Small intestine (tissue), 16 donors: ENCODE data around the gene SMTN. TPM values are rescaled to one million over a fixed set of nuclear protein-coding genes. Genes with fewer than 3 reads are reported as not detected.

ENCODE experiments used
- DNase-seq, 2 donors: peaks; one replicate each; pipeline versions ENCODE4 v3.0.0 to v3.0.0-alpha.2; 2013
- FAIRE-seq: peaks from 2 replicates; lab custom pipeline; 2012; peaks lifted over from hg19 to GRCh38; lab: Jason Lieb, UNC
- H3K27ac ChIP-seq, 3 donors: one replicate each; pipeline ENCODE4 v1.5.1; 2013; ENCODE audit warnings: low read length in 2 of 3, mild to moderate bottlenecking in 2 of 3, control low read depth in 1 of 3, inconsistent platforms in 1 of 3, low read depth in 1 of 3, moderate library complexity in 1 of 3
- H3K27me3 ChIP-seq, 3 donors: one replicate each; pipeline ENCODE4 v1.6.1; 2013; ENCODE audit warnings: low read length in 3 of 3, inconsistent platforms in 1 of 3; ENCODE audit not compliant: control insufficient read depth in 3 of 3, insufficient read depth in 3 of 3
- H3K36me3 ChIP-seq, 3 donors: one replicate each; pipeline ENCODE4 v1.6.1; 2013; ENCODE audit warnings: low read length in 3 of 3, inconsistent platforms in 1 of 3, low read depth in 1 of 3, mild to moderate bottlenecking in 1 of 3, moderate library complexity in 1 of 3; ENCODE audit not compliant: control insufficient read depth in 3 of 3, insufficient read depth in 2 of 3
- H3K4me1 ChIP-seq, 3 donors: one replicate each; pipeline ENCODE4 v1.6.1; 2013; ENCODE audit warnings: low read length in 2 of 3, inconsistent platforms in 1 of 3, low read depth in 1 of 3, mild to moderate bottlenecking in 1 of 3, moderate library complexity in 1 of 3; ENCODE audit not compliant: control insufficient read depth in 3 of 3, insufficient read depth in 2 of 3
- H3K4me3 ChIP-seq, 3 donors: one replicate each; pipeline ENCODE4 v1.5.1; 2013; ENCODE audit warnings: low read length in 3 of 3, control low read depth in 1 of 3, inconsistent platforms in 1 of 3, low read depth in 1 of 3, mild to moderate bottlenecking in 1 of 3, moderate library complexity in 1 of 3
- H3K9me3 ChIP-seq, 2 donors: one replicate each; pipeline ENCODE4 v1.6.1; 2013; ENCODE audit warnings: low read depth in 1 of 2, low read length in 1 of 2; ENCODE audit not compliant: control insufficient read depth in 2 of 2, insufficient read depth in 1 of 2
- WGBS, 3 donors: extraction: QIAGEN DNeasy Blood & Tissue Kit; methylation state at CpG; one replicate each; pipeline ENCODE4 v1.1.7; 2013; 5-methylcytosine and 5-hydroxymethylcytosine counted together
- long read RNA-seq, 10 donors: transcript quantifications; one replicate each; lab custom pipeline, GENCODE V29; 2026
- polyA plus RNA-seq, 4 donors: library from polyadenylated mRNA; stranded (reverse) in 3 of 4; unstranded in 1 of 4; fragments of 200-250 nt in 3 of 4; fragments of 120-200 nt in 1 of 4; gene quantifications; one replicate each; pipeline versions ENCODE4 v1.2.1 to v1.2.3, GENCODE V29; 2013
- donor health status: healthy with polysubstance abuse.
- donor health status: control.
- donor health status: control.
- donor health status: Bipolar disorder and iron deficiency.
- donor health status: healthy.

The SMTN gene
- 10 to 100 TPM in 3 of 4 donors, 1 to 10 TPM in 1; 7.8 to 74.8 (median 44.2) TPM for polyA plus RNA-seq
- long read RNA-seq, donor 1, partial matches to known transcripts, result 16 of 145 reads
- long read RNA-seq, donor 1, other reads (novel, unspliced or antisense), result 125 of 145 reads
- long read RNA-seq, donor 2, result 0 reads
- long read RNA-seq, donor 3, partial matches to known transcripts, result 10 of 16 reads
- long read RNA-seq, donor 3, other reads (novel, unspliced or antisense), result 0 of 16 reads
- long read RNA-seq, donor 4, result 0 reads
- long read RNA-seq, donor 5, partial matches to known transcripts, result 0 of 1 reads
- long read RNA-seq, donor 5, other reads (novel, unspliced or antisense), result 0 of 1 reads
- long read RNA-seq, donor 6, partial matches to known transcripts, result 0 of 3 reads
- long read RNA-seq, donor 6, other reads (novel, unspliced or antisense), result 0 of 3 reads
- long read RNA-seq, donor 7, transcript SMTN-204 (9 exons, 1,735 nt), result major isoform, 16 of 75 reads
- long read RNA-seq, donor 7, transcript SMTN-201 (21 exons, 3,295 nt), result minor isoform, 5 of 75 reads
- long read RNA-seq, donor 7, partial matches to known transcripts, result 50 of 75 reads
- long read RNA-seq, donor 7, other reads (novel, unspliced or antisense), result 0 of 75 reads
- long read RNA-seq, donor 8, partial matches to known transcripts, result 0 of 2 reads
- long read RNA-seq, donor 8, other reads (novel, unspliced or antisense), result 0 of 2 reads
- long read RNA-seq, donor 9, partial matches to known transcripts, result 0 of 2 reads
- long read RNA-seq, donor 9, other reads (novel, unspliced or antisense), result 0 of 2 reads
- long read RNA-seq, donor 10, partial matches to known transcripts, result 51 of 64 reads
- long read RNA-seq, donor 10, other reads (novel, unspliced or antisense), result 0 of 64 reads

DNA sequence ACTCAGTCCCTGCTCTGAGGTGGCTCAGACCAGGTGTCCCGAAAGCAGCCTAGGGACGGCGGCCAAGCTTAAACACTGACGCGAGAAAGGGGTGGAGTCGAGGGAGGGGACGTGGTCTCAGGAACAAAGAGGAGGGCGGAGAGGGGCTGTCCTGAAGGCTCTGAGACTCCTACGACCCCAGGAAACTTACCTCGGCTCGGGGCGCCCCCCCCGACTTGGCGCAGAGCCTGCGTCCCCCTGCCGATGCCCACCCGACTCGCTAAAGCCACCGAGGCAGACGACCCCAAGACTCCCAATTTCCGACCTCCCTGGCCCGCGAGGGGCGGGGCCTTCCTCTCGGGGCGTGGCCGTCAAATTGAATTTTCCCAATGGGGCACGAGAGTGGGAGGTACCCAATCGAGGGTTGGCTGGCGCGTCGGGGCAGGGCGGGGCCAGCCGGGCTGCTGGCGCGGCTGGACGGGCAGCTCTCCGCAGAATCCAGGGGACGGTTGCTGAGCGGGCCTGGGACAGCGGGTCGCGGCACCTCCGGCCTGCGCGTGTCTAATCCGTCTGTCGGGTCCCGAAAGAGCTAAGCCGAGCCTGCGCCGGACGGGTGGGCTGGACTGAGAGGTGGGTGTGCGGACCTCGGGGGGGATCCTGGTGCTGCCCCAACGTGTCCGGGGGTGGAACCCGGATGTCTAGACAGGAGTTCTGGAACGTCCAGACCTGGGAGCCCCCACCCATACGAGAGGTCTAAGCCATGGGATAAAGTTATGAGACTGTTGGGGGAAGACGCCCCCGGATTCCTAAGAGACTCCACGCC lies at the start of gene SMTN:
Gene SMTN, plus strand, starts transcription at position 471 of the 802 bp plus-strand sequence. CDS start 1,941 bp downstream, outside the sequence.
- Histone ChIP-seq H3K27me3 (no peaks in the 10 kb centered on the region), H3K36me3 (peaks cover 0 to 35% (median 0%) of the 10 kb centered on the region in 3 donors), H3K9me3 (no peaks in the 10 kb centered on the region), H3K27ac (peak within 1 kb of the TSS; percentile 55 to 95 (median 95)), H3K4me3 (peak within 1 kb of the TSS; percentile 50 to 98 (median 56)), H3K4me1 (peaks cover 5 to 67% (median 10%) of the 10 kb centered on the region in 3 donors)
- no peak for FAIRE-seq
- WGBS, 3 donors, result 0 to 1% (median 1%) methylated on average over 60 to 63 of the region's 63 CpGs
- DNase-seq, result peak; percentile 93 to 98

DNA sequence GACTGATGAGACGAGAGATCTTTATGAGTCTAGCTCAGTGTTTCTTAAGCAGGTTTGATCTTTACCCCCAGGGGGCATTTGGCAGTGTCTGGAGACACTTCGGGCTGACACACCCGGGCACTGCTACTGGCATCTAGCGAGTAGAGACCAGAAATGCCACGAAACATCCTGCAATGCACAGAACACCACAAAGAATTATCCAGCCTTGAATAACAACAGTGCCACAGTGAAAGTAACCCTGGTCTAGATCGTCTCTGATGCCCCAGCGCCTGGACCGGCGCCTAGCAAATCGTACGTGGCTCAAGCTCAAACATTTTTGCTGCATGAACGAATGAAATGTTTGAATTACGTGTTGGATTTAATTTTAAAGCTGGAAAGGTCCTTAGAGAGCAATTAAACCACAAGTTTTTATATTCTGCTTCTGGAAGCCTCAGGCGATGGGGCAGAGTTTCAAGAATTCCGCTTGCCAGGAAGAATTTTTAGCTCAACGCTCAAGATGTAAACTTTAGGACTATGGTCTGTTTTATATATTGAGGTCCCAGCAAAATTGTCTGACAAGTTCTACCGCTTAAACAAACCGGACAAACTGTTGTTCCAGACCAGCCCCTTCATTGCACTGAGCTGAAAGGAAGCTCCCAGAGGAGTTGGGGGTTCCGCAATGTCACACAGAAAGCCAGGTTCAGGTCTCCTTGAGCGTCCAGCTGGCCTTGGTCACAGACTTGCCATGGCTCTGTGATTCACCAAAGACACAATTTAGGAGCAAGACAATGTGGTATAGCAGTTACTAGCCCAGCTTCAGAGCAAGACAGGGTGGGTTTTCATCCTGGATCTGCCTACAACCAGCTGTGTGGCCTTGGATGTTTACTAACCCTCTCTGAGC lies 44.2 kb upstream of the SMTN start:
- Histone ChIP-seq H3K27me3 (no peaks in the 10 kb centered on the region), H3K4me3 (peak overlapping the region in 1 of 3 donors; percentile 11), H3K27ac (peak overlapping the region in 2 of 3 donors; percentile 68 to 86), H3K4me1 (peaks cover 0 to 5% (median 0%) of the 10 kb centered on the region in 3 donors), H3K36me3 (no peaks in the 10 kb centered on the region), H3K9me3 (peaks cover 0 to 3% of the 10 kb centered on the region in 2 donors)
- DNase-seq, result peak in 1 of 2 donors; percentile 85
- no peak for FAIRE-seq
- WGBS, 3 donors, result 28 to 46% (median 45%) methylated on average over 20 of the region's 20 CpGs

DNA sequence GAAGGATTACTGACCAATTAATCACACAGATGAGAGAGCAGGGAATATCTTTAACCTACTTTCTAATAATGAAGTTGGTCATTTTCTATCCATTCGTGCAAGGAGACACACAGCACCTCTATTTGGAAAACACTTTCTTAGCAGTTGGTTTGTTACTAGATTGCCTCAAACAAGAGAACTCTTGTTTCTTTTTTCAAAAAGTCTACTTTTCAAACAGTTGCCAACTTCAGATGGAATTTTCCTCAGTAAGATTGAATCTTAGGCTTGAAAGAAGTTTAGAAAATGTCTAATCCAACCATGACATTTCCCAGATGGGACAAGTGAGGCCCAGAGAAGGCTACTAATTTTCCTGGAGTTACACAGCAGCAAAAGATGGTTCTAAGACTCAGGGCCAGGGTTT lies 42.4 kb upstream of the SMTN start:
- no peak for DNase-seq
- FAIRE-seq, result no peak
- peaks cover 0 to 3% of the 10 kb centered on the region in 2 donors for H3K9me3 ChIP-seq
- WGBS, 3 donors, result 79 to 86% (median 82%) methylated on average over 1 of the region's 1 CpG
- no peak overlapping the region for H3K4me3 ChIP-seq
- H3K27ac ChIP-seq, result peak overlapping the region in 2 of 3 donors; percentile 81 to 85
- H3K27me3 ChIP-seq, result no peaks in the 10 kb centered on the region
- H3K4me1 ChIP-seq, result peaks cover 0 to 5% (median 0%) of the 10 kb centered on the region in 3 donors
- H3K36me3 ChIP-seq, result no peaks in the 10 kb centered on the region

DNA sequence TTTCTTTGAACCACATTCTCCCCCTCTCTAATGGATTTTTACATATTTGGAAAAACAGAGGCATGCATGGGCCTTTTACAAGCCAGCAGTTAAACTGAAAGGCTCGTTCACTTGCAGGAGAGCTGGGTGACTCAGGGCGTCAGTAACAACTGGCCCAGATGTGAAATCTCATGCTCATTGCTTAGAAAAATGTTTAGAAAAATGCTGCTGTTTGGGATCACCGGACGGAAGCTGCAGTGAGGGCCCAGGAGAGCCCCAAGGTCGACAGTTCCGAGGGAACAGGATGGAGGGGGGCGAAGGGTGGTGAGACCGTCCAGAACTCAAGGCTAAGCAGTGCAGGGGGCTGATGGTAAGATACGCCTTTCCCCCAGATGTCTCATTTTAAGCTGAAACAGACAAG lies 41.7 kb upstream of the SMTN start:
- Histone ChIP-seq H3K27me3 (no peaks in the 10 kb centered on the region), H3K27ac (peak overlapping the region; percentile 39 to 85 (median 79)), H3K4me1 (peaks cover 0 to 5% (median 0%) of the 10 kb centered on the region in 3 donors), H3K4me3 (no peak overlapping the region), H3K36me3 (no peaks in the 10 kb centered on the region), H3K9me3 (peaks cover 0 to 3% of the 10 kb centered on the region in 2 donors)
- DNase-seq, result no peak
- WGBS, 3 donors, result 52 to 79% (median 64%) methylated on average over 9 of the region's 9 CpGs
- no peak for FAIRE-seq

DNA sequence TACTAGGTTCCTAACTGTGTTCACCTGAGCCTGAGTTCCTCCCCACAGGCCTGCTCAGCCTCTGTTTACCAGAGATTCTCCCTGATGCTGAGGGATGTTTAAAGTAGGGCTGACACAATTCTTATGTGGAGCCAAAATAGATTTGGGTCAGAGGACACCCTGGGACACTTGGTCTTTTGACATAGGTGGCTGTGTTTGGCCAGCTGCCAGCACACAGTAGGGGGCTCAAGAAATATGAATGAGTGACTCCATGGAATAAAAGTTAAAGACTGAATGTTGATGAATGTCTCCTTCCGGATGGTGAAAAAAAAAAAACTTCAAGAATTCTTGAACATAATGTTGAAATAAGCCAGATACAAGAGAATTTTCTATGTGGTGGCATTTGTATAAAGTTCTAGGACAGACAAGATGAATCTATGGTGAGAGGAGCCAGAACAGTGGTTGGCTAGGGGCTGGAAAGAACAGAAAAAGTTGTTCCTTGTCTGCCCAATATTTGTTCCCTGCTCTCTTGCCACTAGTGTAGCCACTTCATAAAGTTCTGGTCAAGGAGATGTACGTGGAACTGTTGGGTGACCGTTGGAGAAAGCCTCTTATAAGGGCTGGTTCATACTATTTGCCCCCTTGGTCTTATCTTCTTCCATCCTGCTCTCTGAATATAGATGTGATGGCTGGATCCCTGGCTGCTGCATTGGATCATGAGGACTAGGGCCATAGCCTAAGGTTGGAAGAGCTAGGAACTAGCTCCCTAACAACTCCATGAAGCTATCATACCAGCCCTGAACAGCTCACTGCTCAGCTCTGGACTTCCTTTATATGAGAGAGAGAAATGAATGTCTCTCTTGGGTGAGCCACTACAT lies 40.3 kb upstream of the SMTN start:
- Histone ChIP-seq H3K27me3 (no peaks in the 10 kb centered on the region), H3K27ac (peak overlapping the region in 2 of 3 donors; percentile 79 to 85), H3K4me3 (no peak overlapping the region), H3K9me3 (peaks cover 0 to 3% of the 10 kb centered on the region in 2 donors), H3K36me3 (no peaks in the 10 kb centered on the region), H3K4me1 (peaks cover 0 to 5% (median 0%) of the 10 kb centered on the region in 3 donors)
- no peak for DNase-seq
- WGBS, 3 donors, result 86 to 90% (median 88%) methylated on average over 3 of the region's 3 CpGs
- FAIRE-seq, result no peak

DNA sequence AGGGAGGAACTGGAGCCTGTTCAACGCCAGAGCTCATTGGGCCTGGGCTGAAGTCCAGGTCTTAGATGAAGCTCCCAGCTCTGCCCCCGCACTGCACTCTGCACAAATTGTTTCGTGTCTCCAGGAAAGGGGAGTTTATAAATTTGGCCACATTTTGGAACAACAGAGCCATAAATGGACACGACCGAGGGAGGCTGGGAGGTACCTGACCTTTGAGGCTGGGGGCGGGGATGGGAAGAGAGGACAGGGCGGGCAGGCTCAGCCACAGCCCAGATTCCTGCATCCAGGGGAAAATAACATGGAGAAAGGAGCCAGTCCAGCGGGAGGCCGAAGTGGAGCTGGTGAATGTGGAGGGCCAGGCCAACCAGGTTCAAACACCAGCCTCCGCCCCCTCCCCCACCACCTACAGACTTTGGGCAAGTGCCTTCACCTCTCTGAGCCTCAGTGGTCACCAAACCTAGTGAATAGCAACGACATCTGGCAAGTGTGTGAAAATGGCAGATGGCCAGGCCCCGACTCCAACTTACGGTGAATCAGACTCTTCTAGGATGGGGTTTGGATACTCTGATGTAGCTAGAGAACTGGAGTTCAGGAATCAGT lies 36.8 kb upstream of the SMTN start:
- Histone ChIP-seq H3K36me3 (no peaks in the 10 kb centered on the region), H3K27me3 (no peaks in the 10 kb centered on the region), H3K4me1 (peaks cover 0 to 6% (median 0%) of the 10 kb centered on the region in 3 donors), H3K27ac (peak overlapping the region in 2 of 3 donors; percentile 26 to 88), H3K4me3 (no peak overlapping the region), H3K9me3 (peaks cover 0 to 3% of the 10 kb centered on the region in 2 donors)
- WGBS, 3 donors, result 41 to 51% (median 46%) methylated on average over 13 of the region's 13 CpGs
- DNase-seq (no peak), FAIRE-seq (no peak)
